Measurements from ENCODE around the gene INO80.
"Not testable (repeated sequence)": the region's sequence is repeated elsewhere in the genome, so short reads cannot be mapped to it uniquely, and the experiment has no call there.

Gene INO80

GRCh38 chr15:40964006-40964405 lies 152.1 kb downstream of the INO80 start:
- TF ChIP-seq ZFP30 (CRISPR knock-in tag; IDR thresholded peaks at IDR 0.05) = no peak
- no peak for ATAC-seq

- ATAC-seq = no peak
- TF ChIP-seq SNAI2 (CRISPR knock-in tag; IDR thresholded peaks at IDR 0.05) = no peak
- no peak for TF ChIP-seq ARNTL (CRISPR knock-in tag; IDR thresholded peaks at IDR 0.05; ENCODE audit: borderline replicate concordance, low read depth)
- TF ChIP-seq ZFP30 (CRISPR knock-in tag; IDR thresholded peaks at IDR 0.05) = no peak
- TF ChIP-seq OSR1 (CRISPR knock-in tag; IDR thresholded peaks at IDR 0.05) = no peak
- TF ChIP-seq ZFP3 (CRISPR knock-in tag; IDR thresholded peaks at IDR 0.05) = no peak
- TF ChIP-seq PATZ1 (CRISPR knock-in tag; IDR thresholded peaks at IDR 0.05; ENCODE audit: borderline replicate concordance) = no peak
- no peak for TF ChIP-seq POU6F1 (CRISPR knock-in tag; IDR thresholded peaks at IDR 0.05; ENCODE audit: borderline replicate concordance, low read depth)
- no peak for TF ChIP-seq CSDC2 (CRISPR knock-in tag; IDR thresholded peaks at IDR 0.05)
- no peak for TF ChIP-seq GLIS3 (CRISPR knock-in tag; IDR thresholded peaks at IDR 0.05)
- TF ChIP-seq ZNF70 (CRISPR knock-in tag; IDR thresholded peaks at IDR 0.05) = no peak
- no peak for TF ChIP-seq ZNF8 (CRISPR knock-in tag; IDR thresholded peaks at IDR 0.05)
- TF ChIP-seq TOX (CRISPR knock-in tag; IDR thresholded peaks at IDR 0.05; ENCODE audit: borderline replicate concordance) = no peak
- no peak for TF ChIP-seq TSHZ2 (CRISPR knock-in tag; IDR thresholded peaks at IDR 0.05)
- TF ChIP-seq RARB (CRISPR knock-in tag; IDR thresholded peaks at IDR 0.05) = no peak
- TF ChIP-seq CSRNP3 (CRISPR knock-in tag; IDR thresholded peaks at IDR 0.05) = no peak
- TF ChIP-seq ZNF565 (CRISPR knock-in tag; conservative IDR thresholded peaks at IDR 0.05; ENCODE audit: low read depth) = no peak
- no peak for TF ChIP-seq ISL1 (CRISPR knock-in tag; IDR thresholded peaks at IDR 0.05)
- TF ChIP-seq ESRRG (CRISPR knock-in tag; IDR thresholded peaks at IDR 0.05) = no peak
- no peak for TF ChIP-seq PPARA (CRISPR knock-in tag; IDR thresholded peaks at IDR 0.05; ENCODE audit: borderline replicate concordance)
Measured at GRCh38 chr15:40963201-40963600, 152.9 kb downstream of the INO80 start.

- ATAC-seq = not testable (repeated sequence)
Measured at GRCh38 chr15:40962317-40962716, 153.8 kb downstream of the INO80 start.

- not testable (repeated sequence) for ATAC-seq
Measured at GRCh38 chr15:40961740-40962139, 154.3 kb downstream of the INO80 start.

GRCh38 chr15:40960925-40961324 lies 155.2 kb downstream of the INO80 start:
- ATAC-seq = no peak
- TF ChIP-seq ZFP3 (CRISPR knock-in tag; IDR thresholded peaks at IDR 0.05) (no peak), ZC3H10 (CRISPR knock-in tag; IDR thresholded peaks at IDR 0.05) (no peak), GLIS3 (CRISPR knock-in tag; IDR thresholded peaks at IDR 0.05) (no peak), OSR1 (CRISPR knock-in tag; IDR thresholded peaks at IDR 0.05) (no peak), ESRRG (CRISPR knock-in tag; IDR thresholded peaks at IDR 0.05) (no peak), PPARA (CRISPR knock-in tag; IDR thresholded peaks at IDR 0.05; ENCODE audit: borderline replicate concordance) (no peak), TSHZ2 (CRISPR knock-in tag; IDR thresholded peaks at IDR 0.05) (no peak), SNAI2 (CRISPR knock-in tag; IDR thresholded peaks at IDR 0.05) (no peak), ZFP30 (CRISPR knock-in tag; IDR thresholded peaks at IDR 0.05) (no peak), ZNF8 (CRISPR knock-in tag; IDR thresholded peaks at IDR 0.05) (no peak), ZNF565 (CRISPR knock-in tag; conservative IDR thresholded peaks at IDR 0.05; ENCODE audit: low read depth) (no peak), PATZ1 (CRISPR knock-in tag; IDR thresholded peaks at IDR 0.05; ENCODE audit: borderline replicate concordance) (no peak), TCF4 (CRISPR knock-in tag; IDR thresholded peaks at IDR 0.05; ENCODE audit: borderline replicate concordance) (no peak), ISL1 (CRISPR knock-in tag; IDR thresholded peaks at IDR 0.05) (no peak)
